22Rv1 (cell line): Measurements from ENCODE around the gene CPNE9.

ENCODE experiments used
- H3K27ac ChIP-seq: fragments of 450-650 bp; 2 replicates; pipeline ENCODE4 v1.5.1; 2017
- CTCF ChIP-seq: fragments of 450-650 bp; IDR thresholded peaks from 2 replicates; pipeline ENCODE4 v1.5.1; 2017; ENCODE audit warnings: mild to moderate bottlenecking
- ZFX ChIP-seq: fragments of 450-650 bp; IDR thresholded peaks from 2 replicates; pipeline ENCODE4 v1.6.1; 2017; ENCODE audit warnings: antibody characterized with exemption, borderline replicate concordance

The CPNE9 gene

DNA sequence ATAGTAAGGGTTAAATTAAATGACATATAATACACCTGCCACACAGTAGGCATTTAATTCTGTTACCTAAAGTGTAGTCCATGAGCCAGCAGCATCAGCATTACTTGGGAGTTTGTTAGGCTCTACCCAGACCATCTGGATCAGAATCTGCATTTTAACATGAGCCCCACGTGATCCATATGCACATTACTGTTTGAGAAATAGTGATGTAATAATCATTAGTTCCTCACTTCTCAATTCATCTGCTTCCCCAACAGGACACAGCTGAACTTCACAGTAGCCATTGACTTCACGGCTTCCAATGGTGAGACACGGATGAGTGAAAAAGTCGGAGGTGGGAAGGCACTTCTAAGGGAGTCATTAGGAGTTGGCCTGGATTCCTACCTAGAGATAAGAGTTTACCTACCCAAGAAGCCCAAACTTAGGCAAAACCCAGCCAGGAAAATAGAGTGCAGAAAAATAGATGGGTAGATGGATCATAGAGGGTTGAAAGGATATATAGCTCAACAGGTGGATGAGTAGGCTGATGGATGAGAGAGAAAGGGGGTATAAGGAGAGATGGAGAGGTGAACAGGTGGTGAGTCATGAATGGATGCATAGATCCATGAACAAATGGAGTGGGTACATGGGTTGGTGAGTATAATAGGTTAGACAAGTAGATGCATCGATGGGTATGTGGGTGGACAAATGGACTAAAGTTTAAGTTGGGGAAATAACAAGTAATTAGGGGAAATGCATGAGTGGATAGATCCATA, 13.3 kb downstream of the CPNE9 start:
- no peak for TF ChIP-seq CTCF
- no peak for TF ChIP-seq ZFX
- no peak overlapping the region for H3K27ac ChIP-seq

GRCh38 chr3:9717563-9717962, 13.9 kb downstream of the CPNE9 start:
- H3K27ac ChIP-seq = no peak overlapping the region
- no peak for TF ChIP-seq CTCF
- no peak for TF ChIP-seq ZFX

DNA sequence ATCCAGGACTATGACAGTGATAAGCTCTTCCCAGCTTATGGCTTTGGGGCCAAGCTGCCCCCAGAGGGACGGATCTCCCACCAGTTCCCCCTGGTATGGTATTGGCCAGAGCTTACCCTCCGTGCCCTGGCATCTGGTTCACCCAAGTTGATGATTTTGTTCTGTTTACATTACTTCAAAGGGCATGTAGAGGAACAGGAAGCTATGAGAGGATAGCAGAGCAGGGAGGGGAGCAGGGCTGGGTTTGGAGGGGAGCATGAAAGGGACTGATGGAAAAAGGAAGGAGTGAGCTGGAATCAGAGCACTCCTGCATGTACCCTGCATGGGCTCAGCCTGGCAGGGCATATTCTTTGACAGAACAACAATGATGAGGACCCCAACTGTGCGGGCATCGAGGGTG, 14.5 kb downstream of the CPNE9 start:
- TF ChIP-seq ZFX (no peak), CTCF (no peak)

DNA sequence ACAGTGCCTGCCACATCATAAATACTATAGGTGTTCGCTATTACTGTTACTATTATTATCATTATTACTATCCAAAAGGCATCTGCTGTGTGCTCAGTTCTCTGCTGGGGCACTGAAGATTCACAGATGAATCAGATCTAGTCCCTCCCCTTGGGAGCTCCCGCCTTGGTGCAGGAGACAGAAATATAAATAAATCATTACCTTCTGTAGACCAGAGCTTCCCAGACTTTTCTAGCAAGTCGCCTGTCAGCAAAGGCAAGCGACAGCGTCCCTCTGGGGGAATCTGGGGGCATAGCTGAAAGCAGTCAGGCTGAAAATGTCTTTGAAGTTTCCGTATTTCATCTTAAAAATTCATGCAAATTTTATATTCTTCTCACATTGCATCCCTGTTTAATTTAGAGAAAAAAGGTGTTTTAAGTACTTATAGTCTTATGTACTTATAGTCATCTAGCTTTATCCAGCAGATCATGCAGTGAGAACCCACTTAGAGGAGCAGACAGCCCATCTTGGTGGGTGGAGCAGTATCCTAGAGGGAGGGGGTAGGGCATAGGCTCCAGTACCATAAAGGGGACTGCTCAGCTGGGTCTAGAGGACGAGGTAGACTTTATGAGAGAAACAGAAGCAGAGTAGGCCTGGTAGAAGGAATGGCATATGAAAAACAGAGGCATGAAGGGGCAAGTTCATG, 17.5 kb downstream of the CPNE9 start:
- no peak overlapping the region for H3K27ac ChIP-seq

More for the DNA sequence above, 14.5 kb downstream of the CPNE9 start:
- no peak overlapping the region for H3K27ac ChIP-seq

DNA sequence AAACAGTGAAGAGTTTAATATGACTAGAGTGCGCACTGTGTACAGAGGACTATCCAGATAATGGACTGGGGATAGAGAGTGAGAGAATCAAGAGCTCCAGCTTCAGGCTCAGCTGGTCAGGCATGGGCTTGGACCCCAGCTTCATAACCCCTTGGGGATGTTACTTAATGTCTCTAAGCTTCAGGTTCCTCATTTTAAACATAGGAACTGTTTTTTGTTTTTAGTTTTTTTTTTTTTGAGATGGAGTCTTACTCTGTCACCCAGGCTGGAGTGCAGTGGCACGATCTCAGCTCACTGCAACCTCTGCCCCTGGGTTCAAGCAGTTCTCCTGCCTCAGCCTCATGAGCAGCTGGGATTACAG, 18.0 kb downstream of the CPNE9 start:
- H3K27ac ChIP-seq = no peak overlapping the region
- TF ChIP-seq ZFX = no peak
- TF ChIP-seq CTCF = no peak

More for the DNA sequence above, 17.5 kb downstream of the CPNE9 start:
- TF ChIP-seq CTCF = no peak
- TF ChIP-seq ZFX = no peak

DNA sequence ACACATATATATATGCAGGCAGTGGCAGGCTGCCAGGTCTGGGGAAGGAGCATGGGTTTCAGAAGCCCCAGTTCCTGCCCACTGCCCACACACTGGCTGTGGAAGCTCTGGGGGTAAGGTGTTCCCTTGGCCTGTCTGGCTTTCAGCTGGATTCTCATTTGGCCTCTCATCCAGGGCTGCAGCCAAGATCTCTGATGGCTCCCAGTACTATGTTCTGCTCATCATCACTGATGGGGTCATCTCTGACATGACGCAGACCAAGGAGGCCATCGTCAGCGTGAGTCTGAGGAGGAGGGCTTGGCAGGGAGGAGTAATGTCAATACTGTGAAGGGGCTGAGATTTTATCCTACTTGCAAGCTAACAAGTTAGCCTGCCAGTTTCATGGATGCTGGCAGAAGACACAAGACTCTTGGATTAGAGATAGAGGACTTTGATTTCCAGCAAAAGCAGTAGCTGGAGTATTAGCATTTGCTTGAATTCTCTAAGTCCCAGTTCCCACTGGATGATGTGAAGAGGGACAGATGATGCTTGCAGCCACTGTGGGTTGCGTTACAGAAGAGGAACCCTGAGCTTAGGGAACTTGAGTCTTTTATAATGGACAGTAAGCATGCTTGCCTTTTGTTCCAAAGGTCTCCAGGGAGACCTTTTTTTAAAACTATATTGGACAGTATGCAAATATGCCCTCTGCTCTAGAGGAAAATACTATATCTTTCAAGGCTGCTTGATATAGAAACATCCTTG, 22.3 kb downstream of the CPNE9 start:
- TF ChIP-seq CTCF = no peak

More for the DNA sequence above, 22.3 kb downstream of the CPNE9 start:
- H3K27ac ChIP-seq = no peak overlapping the region
